NCI-H1417 (cell line): ENCODE data around the gene UBR4.
"Not testable (repeated sequence)": the region's sequence is repeated elsewhere in the genome, so short reads cannot be mapped to it uniquely, and the experiment has no call there.

Experiments used
- DNase-seq, 3 experiments: peaks; one replicate each; lab custom pipeline; 2025; lab: John Stamatoyannopoulos, UW

The UBR4 gene

DNA sequence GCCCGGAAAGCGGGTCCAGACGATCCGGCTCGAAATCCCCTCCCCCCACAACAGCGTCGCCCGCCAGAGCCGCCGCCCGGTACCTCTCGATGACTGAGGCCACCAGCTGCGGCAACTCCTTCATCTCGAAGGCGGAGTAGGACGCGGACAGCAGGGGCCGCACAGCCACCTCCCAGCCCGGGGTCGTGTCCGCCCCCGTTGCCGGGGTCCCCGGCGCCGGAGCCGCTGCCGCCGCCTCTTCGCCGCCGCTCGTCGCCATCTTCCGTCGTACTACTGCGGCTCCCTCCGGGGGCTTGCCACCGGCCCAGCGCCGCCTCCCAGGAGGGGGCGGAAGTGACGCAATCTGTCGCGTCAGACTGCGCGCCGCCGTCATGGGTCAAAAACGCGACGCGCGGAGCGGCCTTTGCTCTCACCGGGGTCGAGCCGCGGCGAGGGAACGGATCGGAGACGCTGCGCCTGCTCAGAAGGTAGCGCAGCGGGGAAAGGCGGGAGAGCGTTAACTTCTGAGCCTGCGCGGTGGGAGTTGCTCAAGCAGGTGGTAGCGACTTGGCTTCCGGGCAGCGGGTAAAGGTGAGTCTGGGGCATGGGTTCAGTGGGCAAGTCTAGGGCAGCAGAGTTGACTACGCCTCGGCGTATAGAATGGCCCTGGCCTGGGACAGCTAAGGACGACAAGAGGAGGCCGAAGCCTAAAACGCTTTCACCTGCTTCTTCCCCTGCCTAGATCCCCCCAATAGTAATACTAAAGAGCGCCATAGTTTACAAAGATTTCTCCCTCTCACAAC lies at the start of gene UBR4:
UBR4 (minus strand) TSS at position 277 of the 782 bp plus-strand sequence; CDS start at position 259, 18 bp downstream.
- DNase-seq, result peak; percentile 96 to 98 (median 98)

DNA sequence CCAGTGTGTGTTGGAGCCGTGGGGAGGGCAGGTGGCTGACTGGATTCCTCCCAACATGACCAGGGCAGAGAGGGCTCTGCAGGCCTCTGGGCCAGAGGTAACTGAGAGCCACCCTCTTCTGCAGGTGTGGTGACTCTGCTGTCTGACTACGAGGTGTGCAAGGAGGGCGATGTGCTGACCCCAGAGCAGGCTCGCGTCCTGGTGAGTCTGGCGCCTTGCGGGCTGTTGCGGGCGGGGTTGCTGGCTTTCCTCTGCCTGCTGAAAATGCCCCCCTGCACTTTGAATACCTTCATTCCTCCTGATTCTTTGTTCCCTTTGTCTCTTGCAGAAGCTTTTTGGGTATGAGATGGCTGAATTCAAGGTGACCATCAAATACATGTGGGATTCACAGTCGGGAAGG lies 48.3 kb upstream of the UBR4 start:
- DNase-seq, result no peak

GRCh38 chr1:19257178-19257914 lies 47.3 kb upstream of the UBR4 start:
- no peak for DNase-seq

DNA sequence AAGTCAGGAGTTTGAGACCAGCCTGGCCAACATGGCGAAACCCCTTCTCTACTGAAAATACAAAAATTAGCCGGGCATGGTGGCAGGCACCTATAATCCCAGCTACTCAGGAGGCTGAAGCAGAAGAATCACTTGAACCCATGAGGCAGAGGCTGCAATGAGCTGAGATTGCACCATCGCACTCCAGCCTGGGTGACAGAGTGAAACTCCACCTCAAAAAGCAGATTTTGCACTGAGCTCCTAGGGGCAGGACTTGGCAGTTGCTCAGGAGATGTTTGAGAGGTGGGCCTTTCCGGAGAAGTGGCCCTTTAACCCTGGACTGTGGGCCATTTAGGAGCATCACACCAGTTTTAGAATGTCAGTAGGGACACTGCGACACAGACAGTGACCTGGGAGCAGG lies 46.2 kb upstream of the UBR4 start:
- not testable (repeated sequence) for DNase-seq

DNA sequence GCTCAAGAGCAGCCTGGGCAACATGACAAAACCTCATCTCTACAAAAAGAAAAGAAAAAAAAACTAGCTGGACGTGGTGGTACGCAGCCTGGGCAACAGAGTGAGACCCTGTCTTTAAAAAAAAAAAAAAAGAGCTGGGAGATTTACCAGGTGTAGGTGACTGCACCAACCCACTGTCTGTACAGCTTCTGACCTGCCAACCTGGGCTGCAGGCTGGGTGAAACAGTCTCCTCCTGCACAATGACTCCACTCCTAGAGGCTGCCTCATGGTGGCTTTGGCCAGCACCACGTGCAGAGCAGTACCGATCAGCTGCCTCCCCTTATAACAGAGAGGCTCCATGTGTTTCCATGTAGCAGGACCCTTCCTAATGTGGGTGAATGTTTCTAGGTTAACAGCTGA lies 45.2 kb upstream of the UBR4 start:
- no peak for DNase-seq

DNA sequence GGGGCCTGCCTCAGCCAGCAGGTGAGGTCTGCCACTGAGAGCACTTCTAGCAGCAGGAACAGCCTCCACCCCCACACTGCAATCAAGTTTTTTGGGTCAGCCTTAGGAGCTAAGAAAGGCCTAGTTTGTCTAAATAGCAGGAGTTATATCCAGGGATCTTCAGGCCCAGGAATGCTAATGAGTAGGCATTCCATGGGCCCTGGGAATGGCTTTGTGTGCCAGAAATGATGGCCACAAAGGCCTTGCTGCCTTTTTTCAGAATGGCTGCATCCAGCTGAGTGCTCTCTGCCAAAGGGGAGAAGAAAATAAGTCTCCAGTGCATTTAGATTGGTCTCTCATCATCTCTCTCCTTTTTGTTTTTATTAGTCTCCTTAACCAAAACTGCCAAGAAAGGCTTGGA lies 44.4 kb upstream of the UBR4 start:
- DNase-seq, result no peak

- DNase-seq, result peak; percentile 84 to 95 (median 93)
Measured at GRCh38 chr1:19251305-19252196, 41.5 kb upstream of the UBR4 start, which contains the start of the genes EMC1 and MRTO4. TSS of gene EMC1 (minus strand) at chr1:19251524. CDS start at chr1:19251509, 15 bp downstream. TSS of gene MRTO4 (plus strand) at chr1:19251805. CDS start at chr1:19251836, 31 bp downstream.

- peak in 1 of 3 experiments; percentile 48 for DNase-seq
Measured at GRCh38 chr1:19250629-19251304, 40.7 kb upstream of the UBR4 start.

DNA sequence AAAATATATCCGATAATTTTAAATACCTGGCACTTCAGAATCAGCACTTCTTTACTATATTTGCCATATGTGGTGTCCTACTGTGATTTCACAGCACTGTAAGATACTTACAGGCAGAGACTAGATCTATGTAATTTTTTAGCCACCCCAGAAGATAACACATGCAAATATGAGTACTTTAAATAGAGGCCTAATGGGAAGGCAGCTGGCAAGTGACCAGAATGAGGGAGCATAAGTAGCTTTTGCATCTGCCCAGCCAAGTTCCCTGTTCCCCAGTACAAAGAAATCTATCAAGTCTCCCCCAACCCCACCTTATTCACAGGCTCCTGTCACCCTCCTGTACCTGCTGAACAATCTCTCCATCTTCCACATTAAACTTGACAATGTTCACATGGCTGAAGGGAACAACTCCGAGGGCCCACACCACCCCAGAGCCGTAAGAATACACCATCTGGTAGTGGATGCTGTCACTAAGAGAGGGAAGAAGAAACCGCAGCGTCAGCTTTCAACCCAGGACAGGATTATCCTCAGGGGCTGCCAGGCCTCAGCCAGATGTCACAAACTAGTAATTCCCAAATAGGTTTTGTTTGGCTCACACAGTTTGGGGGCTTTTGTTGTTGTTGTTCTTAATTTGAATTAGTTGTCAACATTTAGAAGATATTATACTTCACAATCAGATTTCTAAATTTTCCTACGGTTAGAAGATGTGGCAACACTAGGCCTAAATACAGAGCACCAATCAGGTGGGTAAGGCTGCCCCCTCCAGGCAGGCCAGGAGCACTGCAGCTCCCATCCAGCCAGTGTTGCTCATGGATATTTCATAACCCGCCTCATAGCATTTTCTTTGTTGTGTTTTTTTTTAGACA lies 30.8 kb upstream of the UBR4 start:
- DNase-seq, result peak; percentile 9 to 31 (median 11)

DNA sequence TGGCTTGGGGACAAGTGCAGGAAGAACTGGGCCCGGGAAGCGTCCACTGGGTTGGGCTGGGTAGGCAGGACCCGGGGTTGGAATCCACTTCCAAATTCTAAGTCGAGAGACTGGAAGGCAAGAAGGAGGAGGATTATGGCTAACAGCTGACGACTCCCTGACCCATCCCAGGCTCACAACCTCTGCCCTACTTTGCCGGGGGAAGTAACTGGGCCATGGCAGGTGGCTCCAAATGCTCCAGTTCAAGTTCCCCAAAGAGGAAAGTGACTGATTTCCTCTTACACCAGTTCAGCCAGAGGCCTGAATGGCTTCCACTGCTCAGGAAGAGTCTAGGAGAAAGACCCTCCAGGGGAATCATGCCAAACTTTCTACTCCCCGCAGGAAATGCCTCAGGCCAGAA lies 29.8 kb upstream of the UBR4 start:
- no peak for DNase-seq

DNA sequence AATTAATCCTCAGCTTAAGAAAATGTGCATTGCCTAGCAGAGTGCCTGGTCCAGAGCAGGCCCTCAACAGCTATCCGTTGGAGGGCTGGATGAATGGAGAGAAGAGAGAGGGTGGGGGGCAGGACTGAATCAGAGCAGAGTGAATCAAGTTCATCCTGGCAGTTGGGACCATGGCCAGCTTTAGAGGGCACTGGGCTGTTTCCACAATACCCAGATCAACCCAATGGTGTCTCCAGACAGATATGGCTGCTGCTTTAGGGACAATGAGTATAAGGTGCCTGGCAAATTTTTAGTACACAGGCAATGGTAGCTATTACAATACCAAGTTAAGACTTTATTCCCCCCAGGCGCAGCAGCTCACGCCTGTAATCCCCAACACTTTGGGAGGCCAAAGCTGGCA lies 24.2 kb upstream of the UBR4 start:
- no peak for DNase-seq

- DNase-seq, result no peak
Measured at GRCh38 chr1:19232524-19232846, 22.4 kb upstream of the UBR4 start.

DNA sequence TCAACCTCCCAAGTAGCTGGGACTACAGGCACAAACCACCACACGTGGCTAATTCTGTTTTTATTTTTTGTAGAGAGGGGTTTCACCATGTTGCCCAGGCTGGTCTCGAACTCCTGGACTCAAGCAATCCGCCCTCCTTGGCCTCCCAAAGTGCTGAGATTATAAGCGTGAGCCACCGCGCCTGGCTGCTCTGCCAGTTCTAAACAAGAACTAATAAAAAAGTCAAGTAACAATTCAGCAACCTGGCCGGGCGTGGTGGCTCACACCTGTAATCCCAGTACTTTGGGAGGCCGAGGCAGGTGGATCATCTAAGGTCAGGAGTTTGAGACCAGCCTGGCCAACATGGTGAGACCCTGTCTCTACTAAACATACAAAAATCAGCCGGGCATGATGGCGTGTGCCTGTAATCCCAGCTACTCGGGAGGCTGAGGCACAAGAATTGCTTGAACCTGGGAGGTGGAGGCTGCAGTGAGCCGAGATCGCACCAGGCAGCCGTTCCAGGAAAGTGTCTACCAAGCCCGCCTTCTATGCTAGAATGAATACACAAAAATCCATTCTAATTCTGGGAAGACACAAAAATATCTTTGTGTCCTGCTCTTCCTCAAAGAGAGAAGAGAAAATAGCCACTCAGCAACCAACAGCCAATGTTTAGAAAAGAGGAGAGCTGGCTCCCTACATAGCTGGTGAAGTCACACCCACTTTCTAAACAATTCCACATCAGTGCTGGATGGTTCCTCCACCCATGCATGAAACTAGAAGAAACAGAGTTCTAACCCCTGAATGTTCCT lies 21.9 kb upstream of the UBR4 start:
- DNase-seq, result not testable (repeated sequence)

DNA sequence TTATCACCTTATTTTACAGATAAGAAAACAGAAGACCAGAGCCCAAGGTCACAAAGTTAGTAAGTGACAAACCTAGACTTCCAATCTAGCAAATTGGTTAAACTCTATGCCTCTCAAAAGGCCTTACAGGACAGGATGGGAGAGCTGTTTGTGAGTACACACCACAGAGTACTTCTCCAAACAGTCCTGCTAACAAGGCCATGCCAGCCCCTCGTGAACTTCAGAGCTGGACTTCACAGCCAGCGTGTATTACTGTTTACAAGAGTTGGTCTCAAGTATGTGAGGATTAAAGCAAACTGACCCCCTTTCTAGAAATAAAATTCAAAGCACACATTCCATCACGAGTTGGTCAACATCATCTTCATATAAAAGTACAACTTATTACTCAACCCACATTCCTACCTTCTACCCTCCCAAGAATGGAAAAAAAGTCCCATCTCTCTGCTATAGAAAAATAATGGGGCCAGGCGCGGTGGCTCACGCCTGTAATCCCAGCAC lies 19.8 kb upstream of the UBR4 start:
- no peak for DNase-seq

- DNase-seq, result no peak
Measured at GRCh38 chr1:19229229-19229628, 19.2 kb upstream of the UBR4 start.

GRCh38 chr1:19222979-19223824 lies 13.1 kb upstream of the UBR4 start:
- no peak for DNase-seq

DNA sequence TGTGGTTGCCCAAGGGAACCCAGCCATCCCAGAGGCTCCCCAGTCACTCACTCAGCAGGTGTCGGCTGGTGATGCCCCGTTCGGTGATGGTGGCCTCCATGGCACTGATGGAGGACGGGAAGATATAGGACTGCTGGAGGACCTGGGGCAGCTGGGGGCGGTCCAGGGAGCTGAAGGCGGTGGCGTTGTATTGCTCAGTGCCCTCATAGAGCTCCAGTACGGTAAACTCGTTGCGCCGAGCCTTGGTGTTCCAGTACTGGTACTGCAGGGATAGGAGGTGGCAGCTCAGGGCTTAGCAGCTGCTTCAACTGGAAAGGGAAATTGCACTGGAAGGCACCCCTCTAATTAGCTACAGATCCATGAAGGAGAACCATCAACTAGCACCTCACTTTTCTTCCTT lies 12.5 kb upstream of the UBR4 start:
- no peak for DNase-seq

DNA sequence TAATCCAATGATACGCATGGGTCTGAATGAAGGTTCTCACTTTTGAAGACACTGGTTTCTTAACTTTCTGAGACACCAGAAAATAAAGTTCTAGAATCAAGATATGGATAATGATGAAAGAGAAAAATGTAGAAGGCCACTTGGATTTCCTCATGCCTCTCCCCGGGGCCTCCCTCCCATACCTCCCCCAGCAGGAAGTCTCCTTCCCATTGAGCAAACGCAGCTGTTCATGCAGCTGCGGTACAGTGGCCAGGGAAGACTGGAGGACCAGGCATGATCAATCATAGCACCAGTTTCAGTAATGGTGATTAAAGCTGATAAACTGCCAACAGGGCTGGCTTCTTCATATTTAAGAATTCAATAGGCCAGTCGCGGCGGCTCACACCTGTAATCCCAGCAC lies 10.9 kb upstream of the UBR4 start:
- peak in 2 of 3 experiments; percentile 4 to 55 for DNase-seq
